Hematopoietic multipotent progenitor cell treated with erythropoietin and hydrocortisone succinate and interleukin-3 and kit ligand, for 6 days (in vitro differentiated cells): ENCODE data around the gene RAB8B.

ENCODE experiments used
- DNase-seq: peaks from one replicate; pipeline ENCODE4 v3.0.0-alpha.2; 2015

Gene RAB8B

GRCh38 chr15:63188926-63189871, at the start of gene RAB8B:
TSS of gene RAB8B (plus strand) at chr15:63189606. CDS start at chr15:63189625, 19 bp downstream.
- peak; percentile 98 for DNase-seq

GRCh38 chr15:63140936-63141335, 48.5 kb upstream of the RAB8B start:
- DNase-seq = no peak

- DNase-seq = no peak
Observed at GRCh38 chr15:63145426-63145825, 44.0 kb upstream of the RAB8B start.

- peak; percentile 14 for DNase-seq
Observed at GRCh38 chr15:63146684-63147083, 42.7 kb upstream of the RAB8B start.

- DNase-seq = no peak
Observed at GRCh38 chr15:63151665-63152064, 37.7 kb upstream of the RAB8B start.

DNA sequence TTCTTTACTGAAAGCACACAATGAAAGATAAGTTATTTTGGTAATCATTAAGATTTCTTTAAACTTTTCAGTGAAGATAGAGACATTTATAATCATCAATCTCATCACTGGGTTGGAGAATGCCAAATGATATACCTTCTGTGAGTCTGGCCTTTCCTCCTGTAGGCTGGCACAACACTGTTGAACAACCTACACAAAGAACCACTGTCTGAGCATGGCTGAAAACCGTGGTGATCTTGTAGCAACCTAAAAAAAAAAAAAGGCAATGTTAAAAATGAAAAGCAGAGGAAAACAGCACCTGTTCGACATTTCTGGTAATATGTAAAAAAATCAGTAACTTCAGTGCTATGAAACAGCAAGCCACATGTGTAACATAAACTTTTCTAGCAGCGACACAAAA, 33.9 kb upstream of the RAB8B start:
- DNase-seq = no peak

DNA sequence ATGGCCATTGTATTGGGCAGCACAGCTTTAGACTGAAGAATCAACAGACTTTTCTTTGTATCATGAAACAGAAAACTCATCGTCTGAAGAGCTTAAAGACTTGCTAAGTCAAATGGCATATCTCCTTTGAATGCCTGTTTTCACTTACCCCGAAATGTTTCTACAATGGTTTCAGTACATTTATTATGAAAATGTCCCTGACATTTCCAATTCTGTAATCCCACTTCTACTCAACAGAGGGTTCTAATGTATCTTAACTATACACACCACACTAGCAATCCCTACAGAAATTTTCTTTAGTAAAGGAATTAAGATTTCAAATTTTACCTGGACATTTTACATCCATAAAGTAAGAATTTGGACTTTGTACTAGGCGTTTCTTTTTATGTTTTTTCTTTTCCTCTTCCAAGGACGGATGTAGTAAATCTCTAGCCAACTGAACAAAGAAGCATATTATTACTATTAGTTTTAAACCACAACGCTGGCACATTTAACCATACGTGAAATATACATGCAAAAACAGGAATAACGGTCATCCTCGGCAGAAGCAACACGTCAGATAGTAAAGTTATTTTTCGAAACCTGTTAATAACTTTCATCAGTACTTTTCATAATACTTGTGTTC, 33.2 kb upstream of the RAB8B start:
- DNase-seq = peak; percentile 33

GRCh38 chr15:63156755-63157117, 32.7 kb upstream of the RAB8B start:
- DNase-seq = peak; percentile 55

- peak; percentile 97 for DNase-seq
Observed at GRCh38 chr15:63157118-63157843, 32.1 kb upstream of the RAB8B start, which contains the start of gene RPS27L. TSS of gene RPS27L (minus strand) at chr15:63157477. CDS start at chr15:63157405, 72 bp downstream.

GRCh38 chr15:63157891-63158431, 31.4 kb upstream of the RAB8B start:
- DNase-seq = peak; percentile 83

- DNase-seq = no peak
Observed at GRCh38 chr15:63160638-63161037, 28.8 kb upstream of the RAB8B start.

- DNase-seq = no peak
Observed at GRCh38 chr15:63163217-63163616, 26.2 kb upstream of the RAB8B start.

- no peak for DNase-seq
Observed at GRCh38 chr15:63165166-63165859, 24.1 kb upstream of the RAB8B start.

DNA sequence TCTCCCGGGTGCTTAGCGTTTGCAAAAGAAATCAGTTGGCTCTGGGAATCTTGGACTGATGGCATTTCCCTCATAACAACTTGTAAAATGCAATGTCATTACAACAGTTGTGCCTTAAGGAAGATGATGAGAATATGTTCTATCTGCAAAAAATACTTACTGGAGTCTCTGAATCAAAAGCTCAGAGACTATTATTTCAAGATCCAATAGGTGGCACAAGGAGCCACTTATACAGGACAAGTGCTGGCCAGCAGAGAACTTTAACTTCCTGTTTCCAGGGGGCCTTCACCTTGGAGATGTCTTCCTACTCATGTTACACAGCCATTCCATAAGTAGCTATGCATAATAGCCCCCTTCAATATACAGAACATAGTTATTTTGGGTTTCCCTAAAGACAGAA, 23.2 kb upstream of the RAB8B start:
- DNase-seq = peak; percentile 74

GRCh38 chr15:63169788-63170187, 19.6 kb upstream of the RAB8B start:
- DNase-seq = no peak

DNA sequence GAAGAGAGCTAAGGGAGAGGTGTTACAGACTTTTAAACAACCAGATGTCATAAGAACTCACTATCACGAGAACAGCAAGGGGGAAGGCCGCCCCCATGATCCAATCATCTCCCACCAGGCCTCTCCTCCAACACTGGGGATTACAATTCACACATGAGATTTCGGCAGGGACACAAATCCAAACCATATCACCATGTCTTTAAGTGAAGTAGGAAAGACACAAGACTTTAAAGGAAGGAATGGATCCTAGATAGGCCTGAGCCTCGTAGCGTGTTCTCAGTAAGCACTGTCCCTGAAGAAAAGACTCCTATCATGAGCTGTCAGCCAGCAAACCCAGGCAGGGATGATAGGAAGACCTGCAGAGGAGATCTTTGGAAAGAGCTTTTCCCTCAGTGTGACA, 17.0 kb upstream of the RAB8B start:
- no peak for DNase-seq

DNA sequence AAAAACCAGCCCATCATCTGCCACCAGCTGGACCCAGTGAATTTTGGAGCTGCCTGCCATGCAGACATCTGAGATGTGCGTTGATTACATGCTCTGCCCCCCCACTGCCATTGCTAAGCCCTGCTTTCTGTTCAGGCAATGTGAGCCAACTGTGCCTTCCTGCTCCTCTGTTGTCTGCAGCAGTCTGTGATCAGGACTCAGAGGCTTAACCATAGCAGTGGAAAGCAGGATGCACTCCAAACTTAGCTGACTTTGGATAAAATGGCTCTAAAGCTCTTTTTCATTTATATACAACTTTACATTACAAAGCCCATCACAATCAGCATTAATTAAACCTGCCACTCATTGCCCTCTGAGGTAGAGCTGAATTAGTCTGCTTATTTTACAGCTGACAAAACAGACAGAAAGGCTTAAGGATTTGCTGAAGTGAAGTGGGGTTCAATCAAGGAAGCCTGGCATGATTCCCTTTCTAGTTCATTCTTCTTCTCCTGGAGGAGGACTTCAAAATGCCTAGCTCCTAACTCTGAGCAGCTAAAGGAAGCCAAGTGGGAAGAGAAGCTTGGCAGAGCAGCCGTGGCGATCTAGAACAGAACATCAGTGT, 16.5 kb upstream of the RAB8B start:
- DNase-seq = no peak

GRCh38 chr15:63176302-63176701, 13.1 kb upstream of the RAB8B start:
- DNase-seq = no peak

DNA sequence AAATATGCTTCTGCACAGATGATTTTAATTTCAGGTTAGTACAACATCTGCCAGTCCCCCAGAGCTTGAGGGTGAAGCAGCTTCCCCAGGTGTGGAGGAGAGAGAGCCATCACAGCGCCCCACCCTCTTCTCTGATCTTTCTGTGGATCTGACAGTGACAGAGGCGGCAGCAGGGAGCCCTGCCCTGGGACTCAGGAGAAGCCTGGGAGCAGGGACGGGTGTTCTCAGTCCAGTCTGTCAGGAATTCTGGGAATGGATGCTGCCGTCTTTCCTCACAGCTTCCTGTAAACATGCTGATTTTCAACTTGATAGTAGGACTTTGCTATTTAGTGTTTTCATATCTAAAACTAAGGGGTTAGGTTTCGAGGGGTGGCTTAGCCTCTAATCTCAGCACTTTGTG, 11.4 kb upstream of the RAB8B start:
- no peak for DNase-seq

- no peak for DNase-seq
Observed at GRCh38 chr15:63180746-63181145, 8.7 kb upstream of the RAB8B start.

GRCh38 chr15:63181648-63182047, 7.8 kb upstream of the RAB8B start:
- no peak for DNase-seq

- peak; percentile 53 for DNase-seq
Observed at GRCh38 chr15:63185206-63185605, 4.2 kb upstream of the RAB8B start.
